MM.1S (cell line): ENCODE measurements around the gene TREML4.

Experiments
- CTCF ChIP-seq: fragments of 300-600 bp; sonication (generic); IDR thresholded peaks from 2 replicates; pipeline ENCODE4 v1.5.1; 2016; ENCODE audit warnings: antibody characterized with exemption, low read length, mixed read lengths
- EZH2 ChIP-seq: fragments of 300-600 bp; sonication (generic); optimal IDR thresholded peaks from 2 replicates; pipeline ENCODE3; 2017; ENCODE audit warnings: low read depth, mild to moderate bottlenecking, antibody characterized with exemption, low read length, mixed read lengths
- EZH2phosphoT487 ChIP-seq: fragments of 300-600 bp; sonication (generic); IDR thresholded peaks from 2 replicates; pipeline ENCODE4 v1.6.1; 2018; ENCODE audit warnings: antibody characterized with exemption, low read length

GRCh38 chr6:41226752-41227151 lies 1.4 kb upstream of the TREML4 start:
- TF ChIP-seq CTCF (no peak), EZH2 (no peak), EZH2phosphoT487 (no peak)
